HFFc6 (cell line): ENCODE results near the gene EIF4G3. TPM values are rescaled to one million over a fixed set of nuclear protein-coding genes. Genes with fewer than 3 reads are reported as not detected.

Experiments
- DNase-seq: peaks from one replicate; pipeline ENCODE4 v3.0.0-alpha.2; 2018
- H3K27ac Mint-ChIP-seq: 2 replicates; pipeline ENCODE4 v1.8.0; 2020; ENCODE audit warnings: mild to moderate bottlenecking, mixed read lengths
- H3K27me3 Mint-ChIP-seq: 2 replicates; pipeline ENCODE4 v1.8.0; 2021; ENCODE audit warnings: mild to moderate bottlenecking, moderate library complexity, mixed read lengths; ENCODE audit not compliant: insufficient read depth
- H3K36me3 Mint-ChIP-seq: 2 replicates; pipeline ENCODE4 v1.8.0; 2021; ENCODE audit warnings: low read depth, mixed read lengths
- H3K4me1 Mint-ChIP-seq: 2 replicates; pipeline ENCODE4 v1.8.0; 2020; ENCODE audit warnings: low read depth, mixed read lengths
- H3K4me3 Mint-ChIP-seq: 2 replicates; pipeline ENCODE4 v1.8.0; 2020; ENCODE audit warnings: mild to moderate bottlenecking, moderate library complexity, mixed read lengths
- H3K9me3 Mint-ChIP-seq: 2 replicates; pipeline ENCODE4 v1.8.0; 2020; ENCODE audit warnings: mild to moderate bottlenecking, mixed read lengths
- CTCF ChIP-seq: fragments of 200-600 bp; sonication (generic); IDR thresholded peaks from 2 replicates; pipeline ENCODE4 v1.5.0; 2021; ENCODE audit warnings: antibody characterized with exemption, mild to moderate bottlenecking
- total RNA-seq, 6 experiments: library from RNA; stranded (reverse); fragmentation: NEBNext Ultra II Directional; extraction: Animal tissue kit (Norgen Biotek cat#: 25700); gene quantifications; 2 replicates in 1 of 6; 3 replicates in 5 of 6; pipeline ENCODE4 v1.2.3, GENCODE V29; 2021

The EIF4G3 gene
- total RNA-seq, 6 experiments from 2014 or later: 79.5 to 88.6 (median 82.0) TPM

GRCh38 chr1:21165076-21165475 is 11.6 kb downstream of the EIF4G3 start:
- Mint-ChIP-seq H3K36me3 (peaks cover 32% of the 10 kb centered on the region), H3K27ac (no peak overlapping the region), H3K27me3 (no peaks in the 10 kb centered on the region; the same call in 1 of the 2 replicates), H3K4me1 (peaks cover 27% of the 10 kb centered on the region), H3K4me3 (no peak overlapping the region), H3K9me3 (no peaks in the 10 kb centered on the region)
- TF ChIP-seq CTCF: no peak
- DNase-seq: no peak

GRCh38 chr1:21164266-21164665 is 12.4 kb downstream of the EIF4G3 start:
- Mint-ChIP-seq H3K4me3 (no peak overlapping the region), H3K27me3 (no peaks in the 10 kb centered on the region; the same call in 1 of the 2 replicates), H3K4me1 (peaks cover 28% of the 10 kb centered on the region), H3K27ac (no peak overlapping the region), H3K9me3 (no peaks in the 10 kb centered on the region), H3K36me3 (peaks cover 33% of the 10 kb centered on the region)
- TF ChIP-seq CTCF: no peak
- no peak for DNase-seq

- H3K4me1 Mint-ChIP-seq: peaks cover 28% of the 10 kb centered on the region
- no peaks in the 10 kb centered on the region; the same call in 1 of the 2 replicates for H3K27me3 Mint-ChIP-seq
- no peak overlapping the region for H3K4me3 Mint-ChIP-seq
- no peaks in the 10 kb centered on the region for H3K9me3 Mint-ChIP-seq
- no peak for TF ChIP-seq CTCF
- peaks cover 33% of the 10 kb centered on the region for H3K36me3 Mint-ChIP-seq
- no peak overlapping the region for H3K27ac Mint-ChIP-seq
- no peak for DNase-seq
Observed at GRCh38 chr1:21162740-21163464, 13.8 kb downstream of the EIF4G3 start.

- DNase-seq: no peak
- TF ChIP-seq CTCF: no peak
- no peaks in the 10 kb centered on the region for H3K9me3 Mint-ChIP-seq
- H3K4me3 Mint-ChIP-seq: no peak overlapping the region
- peaks cover 33% of the 10 kb centered on the region for H3K4me1 Mint-ChIP-seq
- H3K36me3 Mint-ChIP-seq: peaks cover 27% of the 10 kb centered on the region
- no peak overlapping the region for H3K27ac Mint-ChIP-seq
- H3K27me3 Mint-ChIP-seq: no peaks in the 10 kb centered on the region; the same call in 1 of the 2 replicates
Observed at GRCh38 chr1:21161842-21162241, 14.9 kb downstream of the EIF4G3 start.

- Mint-ChIP-seq H3K27me3 (no peaks in the 10 kb centered on the region; the same call in 1 of the 2 replicates), H3K36me3 (peaks cover 25% of the 10 kb centered on the region), H3K4me1 (peaks cover 36% of the 10 kb centered on the region), H3K27ac (no peak overlapping the region; the same call in 1 of the 2 replicates), H3K9me3 (no peaks in the 10 kb centered on the region), H3K4me3 (no peak overlapping the region)
- no peak for TF ChIP-seq CTCF
- no peak for DNase-seq
Observed at GRCh38 chr1:21160263-21160796, 16.4 kb downstream of the EIF4G3 start.
